GM21529 (cell line): ENCODE data around the gene KRT28.
"Not testable (repeated sequence)": the region's sequence is repeated elsewhere in the genome, so short reads cannot be mapped to it uniquely, and the experiment has no call there.

ENCODE experiments used
- ATAC-seq: cut with Tn5 transposase; IDR thresholded peaks from one replicate; pipeline ENCODE4 v1.9.1; 2021; ENCODE audit not compliant: unreplicated experiment

The KRT28 gene

GRCh38 chr17:40779181-40779909, 20.4 kb downstream of the KRT28 start:
- no peak for ATAC-seq

GRCh38 chr17:40778461-40778860, 21.3 kb downstream of the KRT28 start:
- no peak for ATAC-seq

GRCh38 chr17:40777971-40778370, 21.8 kb downstream of the KRT28 start:
- no peak for ATAC-seq

- ATAC-seq, result no peak
These were observed 22.3 kb downstream of the KRT28 start for GRCh38 chr17:40777459-40777858.

GRCh38 chr17:40775945-40776344, 23.8 kb downstream of the KRT28 start:
- no peak for ATAC-seq

- ATAC-seq, result no peak
These were observed 27.7 kb downstream of the KRT28 start, which contains the start of gene KRT26 for GRCh38 chr17:40772101-40772500. Gene KRT26, minus strand, starts transcription at chr17:40772201. Its CDS starts 88 bp downstream, at chr17:40772113.

- no peak for ATAC-seq
These were observed 34.1 kb downstream of the KRT28 start for GRCh38 chr17:40765657-40766056.

GRCh38 chr17:40763752-40764151, 36.0 kb downstream of the KRT28 start:
- no peak for ATAC-seq

- no peak for ATAC-seq
These were observed 39.4 kb downstream of the KRT28 start for GRCh38 chr17:40760105-40761016.

- ATAC-seq, result no peak
These were observed 44.5 kb downstream of the KRT28 start, which contains the start of gene KRT25 for GRCh38 chr17:40755231-40755630. Gene KRT25, minus strand, starts transcription at chr17:40755331. Its CDS starts 60 bp downstream, at chr17:40755271.

- ATAC-seq, result no peak
These were observed 46.0 kb downstream of the KRT28 start for GRCh38 chr17:40753804-40754203.

- no peak for ATAC-seq
These were observed 48.7 kb downstream of the KRT28 start for GRCh38 chr17:40751065-40751464.

GRCh38 chr17:40750391-40750790, 49.4 kb downstream of the KRT28 start:
- no peak for ATAC-seq

GRCh38 chr17:40748666-40749065, 51.1 kb downstream of the KRT28 start:
- ATAC-seq, result not testable (repeated sequence)
